H1 (cell line): ENCODE results near the gene BRD4. TPM values are rescaled to one million over a fixed set of nuclear protein-coding genes. Genes with fewer than 3 reads are reported as not detected.

ENCODE experiments used
- ATF2 ChIP-seq: IDR thresholded peaks from 2 replicates; pipeline ENCODE4 v1.6.1; 2012; ENCODE audit warnings: low read length, inconsistent platforms
- CBX5 ChIP-seq: fragments of 300-800, 300-1000 bp; sonication (generic); IDR thresholded peaks from 2 replicates; pipeline ENCODE4 v1.7.1; 2016; ENCODE audit warnings: antibody characterized with exemption, low read length, low read depth
- CTBP2 ChIP-seq: IDR thresholded peaks from 2 replicates; pipeline ENCODE4 v1.7.0; 2011; ENCODE audit warnings: borderline replicate concordance, mild to moderate bottlenecking, moderate library complexity, mixed read lengths, low read length; ENCODE audit not compliant: insufficient read depth, insufficient read length
- CTCF ChIP-seq, 3 experiments: IDR thresholded peaks; 1 replicate in 2 of 3; 2 replicates in 1 of 3; pipeline versions ENCODE4 v1.5.1 to v1.6.1; 2011; ENCODE audit warnings: low read length in 3 of 3, mild to moderate bottlenecking in 3 of 3, inconsistent platforms in 2 of 3, low read depth in 1 of 3, moderate library complexity in 1 of 3; ENCODE audit not compliant: insufficient read depth in 1 of 3; ENCODE audit errors: control extremely low read depth in 1 of 3
- EZH2 ChIP-seq: fragments of 200-600 bp; sonication (generic); IDR thresholded peaks from 2 replicates; pipeline ENCODE4 v1.7.1; 2012; ENCODE audit warnings: low read depth, mild to moderate bottlenecking, moderate library complexity, low read length, inconsistent platforms; ENCODE audit not compliant: severe bottlenecking
- HDAC2 ChIP-seq, 2 experiments: fragments of 300-600 bp in 1 of 2; sonication (generic) in 1 of 2; IDR thresholded peaks; 2 replicates each; pipeline ENCODE4 v1.6.1; 2011 to 2012; ENCODE audit warnings: low read depth in 2 of 2, low read length in 2 of 2, mild to moderate bottlenecking in 2 of 2, moderate library complexity in 2 of 2, borderline replicate concordance in 1 of 2, inconsistent platforms in 1 of 2
- MAX ChIP-seq: IDR thresholded peaks from 2 replicates; pipeline ENCODE4 v1.6.1; 2012; ENCODE audit warnings: inconsistent platforms
- NRF1 ChIP-seq: IDR thresholded peaks from 2 replicates; pipeline ENCODE4 v1.6.1; 2011; ENCODE audit warnings: mild to moderate bottlenecking, low read depth, low read length, improper control_type of control experiment
- SAP30 ChIP-seq: fragments of 300-600 bp; sonication (generic); IDR thresholded peaks from 2 replicates; pipeline ENCODE4 v1.7.1; 2012; ENCODE audit warnings: low read length, moderate library complexity, mild to moderate bottlenecking, inconsistent platforms; ENCODE audit not compliant: insufficient read depth, insufficient replicate concordance
- USF2 ChIP-seq: IDR thresholded peaks from 2 replicates; pipeline ENCODE4 v1.6.1; 2011; ENCODE audit warnings: low read length, improper control_type of control experiment
- polyA plus RNA-seq, 7 experiments: library from polyadenylated mRNA; depleted of rRNA in 3 of 7; stranded (reverse) in 5 of 7; unstranded in 2 of 7; fragments of >200 nt in 5 of 7; fragments of 200-250 nt in 2 of 7; gene quantifications; 1 replicate in 5 of 7; 2 replicates in 1 of 7; 4 replicates in 1 of 7; pipeline versions ENCODE4 v1.2.1 to v1.2.3, GENCODE V29; 2011 to 2013; ENCODE audit warnings: missing spikeins in 2 of 7, mixed read lengths in 2 of 7
- total RNA-seq: library from RNA; stranded (reverse); fragmentation: NEBNext Ultra II Directional; extraction: Animal tissue kit (Norgen Biotek cat#: 25700); gene quantifications from 2 replicates; pipeline ENCODE4 v1.2.1, GENCODE V29; 2021

The BRD4 gene
- total and polyA plus RNA-seq, 2 of the 8 experiments (the other 6 are each of a cell fraction or from before 2014, with no cell fraction given): 14.1 to 146 TPM

- TF ChIP-seq CTCF (IDR thresholded peaks at IDR 0.05; ENCODE audit: control extremely low read depth in 1 of 3, insufficient read depth in 1 of 3, low read depth in 1 of 3, low read length in 3 of 3) (no peak), CBX5 (no peak), EZH2 (no peak), CTBP2 (no peak), SAP30 (no peak), HDAC2 (IDR thresholded peaks at IDR 0.05; ENCODE audit: borderline replicate concordance in 1 of 2, low read depth in 2 of 2, low read length in 2 of 2) (no peak), MAX (no peak), USF2 (no peak), ATF2 (no peak), NRF1 (no peak)
Observed at GRCh38 chr19:15237759-15238638, 94.3 kb downstream of the BRD4 start (continued).
